Brain microvascular endothelial cell (primary cell): ENCODE data around the gene TENM3.

Source experiments
- DNase-seq: peaks from one replicate; pipeline ENCODE4 v3.0.0-alpha.2; 2020
- H3K27ac ChIP-seq: fragments of 250-450 bp; sonication (Bioruptor Pico); 2 replicates; pipeline ENCODE4 v1.5.1; 2020; ENCODE audit warnings: mild to moderate bottlenecking, moderate library complexity
- H3K27me3 ChIP-seq: fragments of 250-450 bp; sonication (Bioruptor Pico); replicated peaks from 2 replicates; pipeline ENCODE4 v1.5.1; 2020; ENCODE audit warnings: mild to moderate bottlenecking
- H3K36me3 ChIP-seq: fragments of 250-450 bp; sonication (Bioruptor Pico); replicated peaks from 2 replicates; pipeline ENCODE4 v1.5.1; 2020; ENCODE audit warnings: mild to moderate bottlenecking
- H3K4me3 ChIP-seq: 2 replicates; pipeline ENCODE4 v1.5.1; 2011; ENCODE audit warnings: low read depth, mild to moderate bottlenecking, control low read depth, low read length, moderate library complexity
- in situ Hi-C: cut with HindIII; loops from 2 replicates; pipeline ENCODE4 v1.10.0; 2017; ENCODE audit warnings: low sequenced_read_pairs, low pct_ligation_motif_present
- TF ChIP-seq, protein P1 (sequence below): IDR thresholded peaks from 2 replicates; pipeline ENCODE4 v1.5.1; 2011; ENCODE audit warnings: low read depth, mild to moderate bottlenecking, moderate library complexity, low read length, control low read depth, inconsistent platforms; ENCODE audit errors: missing control alignments

Gene TENM3

DNA sequence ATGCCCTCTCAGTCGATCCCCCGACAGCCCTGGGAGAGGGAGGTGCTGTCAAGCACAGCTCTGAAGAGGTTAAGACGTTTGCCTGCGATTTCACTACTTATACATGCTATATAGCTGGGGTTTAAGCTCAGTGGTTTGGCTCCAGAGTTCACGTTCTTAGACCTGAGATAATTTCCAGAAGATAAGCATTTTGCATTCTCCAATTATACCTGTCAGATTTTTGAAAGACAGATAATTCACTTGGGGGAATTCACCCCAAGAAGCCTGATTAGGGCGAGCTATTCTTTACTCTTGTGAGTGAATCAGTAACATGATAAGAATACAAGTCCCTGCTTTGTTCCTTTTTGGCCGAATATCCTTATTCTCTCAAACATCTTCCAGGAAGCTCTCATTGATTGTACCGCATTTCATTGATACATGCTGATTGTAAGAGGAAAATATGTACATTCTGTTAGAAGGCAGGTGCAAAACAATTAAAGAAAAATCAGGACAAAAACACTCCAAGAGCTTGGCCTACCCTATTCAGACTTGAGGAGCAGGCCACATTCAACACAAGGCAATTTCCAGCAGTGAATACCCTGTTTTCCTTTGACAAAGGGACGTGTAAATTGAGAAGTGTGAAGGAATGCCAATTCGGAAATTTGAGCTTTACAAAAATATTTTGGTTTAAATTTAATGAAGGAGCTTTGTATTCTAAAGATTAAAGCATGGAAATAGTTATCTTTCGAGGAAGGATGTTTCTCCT lies 30.2 kb downstream of the TENM3 start:
- TF ChIP-seq, protein P1, sequence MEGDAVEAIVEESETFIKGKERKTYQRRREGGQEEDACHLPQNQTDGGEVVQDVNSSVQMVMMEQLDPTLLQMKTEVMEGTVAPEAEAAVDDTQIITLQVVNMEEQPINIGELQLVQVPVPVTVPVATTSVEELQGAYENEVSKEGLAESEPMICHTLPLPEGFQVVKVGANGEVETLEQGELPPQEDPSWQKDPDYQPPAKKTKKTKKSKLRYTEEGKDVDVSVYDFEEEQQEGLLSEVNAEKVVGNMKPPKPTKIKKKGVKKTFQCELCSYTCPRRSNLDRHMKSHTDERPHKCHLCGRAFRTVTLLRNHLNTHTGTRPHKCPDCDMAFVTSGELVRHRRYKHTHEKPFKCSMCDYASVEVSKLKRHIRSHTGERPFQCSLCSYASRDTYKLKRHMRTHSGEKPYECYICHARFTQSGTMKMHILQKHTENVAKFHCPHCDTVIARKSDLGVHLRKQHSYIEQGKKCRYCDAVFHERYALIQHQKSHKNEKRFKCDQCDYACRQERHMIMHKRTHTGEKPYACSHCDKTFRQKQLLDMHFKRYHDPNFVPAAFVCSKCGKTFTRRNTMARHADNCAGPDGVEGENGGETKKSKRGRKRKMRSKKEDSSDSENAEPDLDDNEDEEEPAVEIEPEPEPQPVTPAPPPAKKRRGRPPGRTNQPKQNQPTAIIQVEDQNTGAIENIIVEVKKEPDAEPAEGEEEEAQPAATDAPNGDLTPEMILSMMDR = no peak
- in situ Hi-C loops = no loop called here

DNA sequence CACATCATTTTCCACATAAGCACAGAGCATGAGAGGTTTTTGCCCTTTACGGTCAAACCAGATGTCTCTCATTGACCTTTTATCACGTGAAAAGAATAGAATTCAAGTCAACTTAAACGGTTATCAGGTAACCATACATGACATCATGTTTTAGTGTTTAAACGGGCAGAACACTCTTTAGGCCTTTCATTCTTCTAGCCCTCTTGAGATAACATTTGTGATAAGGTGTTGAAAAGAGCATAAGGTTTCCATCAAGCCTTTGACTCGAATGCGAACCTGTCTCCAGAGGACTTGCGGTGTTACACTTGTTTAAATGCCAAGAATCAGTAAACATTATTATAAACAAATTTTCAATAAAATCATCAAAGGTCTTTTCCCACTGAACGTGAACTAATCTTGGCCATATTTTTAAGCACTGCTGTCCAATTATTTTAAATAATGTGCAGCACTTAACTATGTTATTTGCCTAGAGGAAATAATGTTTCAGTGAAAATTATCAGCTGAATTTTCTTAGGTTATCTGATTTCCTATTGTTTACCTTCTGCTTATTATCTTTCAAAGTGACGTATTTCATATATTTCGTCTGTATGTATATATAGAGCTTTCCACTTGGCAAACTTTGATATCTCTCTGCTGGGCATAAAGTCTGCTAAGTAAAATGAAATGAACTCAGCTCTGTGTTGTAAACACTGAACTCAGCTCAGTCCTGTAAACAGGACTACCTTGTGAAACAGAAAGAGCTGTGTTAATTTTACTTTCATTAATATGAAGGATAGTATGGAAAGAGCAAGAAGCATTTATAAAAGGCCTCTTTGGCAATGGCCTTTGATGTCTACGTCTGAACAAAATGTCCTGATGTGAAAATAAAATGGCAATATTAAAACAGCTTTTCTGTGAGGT lies 33.3 kb downstream of the TENM3 start:
- in situ Hi-C loops = no loop called here
- H3K27ac ChIP-seq = no peak overlapping the region
- H3K36me3 ChIP-seq = no peaks in the 10 kb centered on the region
- TF ChIP-seq, protein P1 = no peak
- DNase-seq = no peak
- H3K27me3 ChIP-seq = no peaks in the 10 kb centered on the region
- H3K4me3 ChIP-seq = no peak overlapping the region

More for the DNA sequence above, 30.2 kb downstream of the TENM3 start:
- Histone ChIP-seq H3K27ac (no peak overlapping the region), H3K27me3 (no peaks in the 10 kb centered on the region), H3K36me3 (no peaks in the 10 kb centered on the region), H3K4me3 (no peak overlapping the region)
- no peak for DNase-seq

DNA sequence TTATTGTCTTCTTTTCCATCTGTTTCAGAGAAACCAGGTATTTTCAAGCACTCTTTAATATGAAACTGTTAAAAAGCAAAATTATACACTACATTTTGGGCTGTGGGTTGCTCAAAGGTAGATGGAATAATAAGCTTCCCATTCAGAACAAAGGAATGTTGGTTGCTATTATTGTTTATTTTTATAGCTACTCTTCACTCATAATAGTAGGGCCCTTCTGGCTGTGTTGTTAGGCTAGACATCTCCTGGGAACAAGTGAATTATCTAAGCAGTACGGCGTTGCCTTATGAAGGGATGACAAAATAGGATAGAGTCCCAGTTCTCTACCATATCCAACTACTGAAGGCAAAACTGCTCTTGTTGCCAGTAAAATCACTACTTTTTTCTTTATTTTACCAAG lies 34.2 kb downstream of the TENM3 start:
- H3K27me3 ChIP-seq = no peaks in the 10 kb centered on the region
- in situ Hi-C loops = no loop called here
- H3K27ac ChIP-seq = no peak overlapping the region
- peak; percentile 32 for DNase-seq
- TF ChIP-seq, protein P1 = no peak
- no peaks in the 10 kb centered on the region for H3K36me3 ChIP-seq
- no peak overlapping the region for H3K4me3 ChIP-seq

DNA sequence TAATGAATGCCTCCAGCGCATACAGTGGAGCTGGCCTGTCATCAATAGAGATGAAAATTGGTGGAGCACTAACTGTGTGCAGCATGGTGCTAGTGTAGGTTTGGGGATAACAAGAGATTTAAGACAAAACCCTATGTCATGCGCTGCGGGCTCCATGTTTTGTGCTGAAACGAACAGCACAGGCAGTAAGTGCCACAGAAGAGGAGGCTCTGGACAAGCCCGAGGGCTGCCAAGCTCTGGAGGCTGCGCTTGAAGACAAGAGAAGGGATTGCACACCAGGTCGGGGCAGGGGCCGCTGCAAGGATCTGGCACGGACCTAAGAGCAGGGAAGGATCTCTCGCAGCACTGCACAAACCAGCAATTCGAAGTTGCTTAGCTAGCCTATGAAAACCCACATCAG lies 35.5 kb downstream of the TENM3 start:
- Histone ChIP-seq H3K27ac (no peak overlapping the region), H3K4me3 (no peak overlapping the region), H3K36me3 (no peaks in the 10 kb centered on the region), H3K27me3 (no peaks in the 10 kb centered on the region)
- DNase-seq = no peak
- in situ Hi-C loops = no loop called here
- TF ChIP-seq, protein P1 = no peak

DNA sequence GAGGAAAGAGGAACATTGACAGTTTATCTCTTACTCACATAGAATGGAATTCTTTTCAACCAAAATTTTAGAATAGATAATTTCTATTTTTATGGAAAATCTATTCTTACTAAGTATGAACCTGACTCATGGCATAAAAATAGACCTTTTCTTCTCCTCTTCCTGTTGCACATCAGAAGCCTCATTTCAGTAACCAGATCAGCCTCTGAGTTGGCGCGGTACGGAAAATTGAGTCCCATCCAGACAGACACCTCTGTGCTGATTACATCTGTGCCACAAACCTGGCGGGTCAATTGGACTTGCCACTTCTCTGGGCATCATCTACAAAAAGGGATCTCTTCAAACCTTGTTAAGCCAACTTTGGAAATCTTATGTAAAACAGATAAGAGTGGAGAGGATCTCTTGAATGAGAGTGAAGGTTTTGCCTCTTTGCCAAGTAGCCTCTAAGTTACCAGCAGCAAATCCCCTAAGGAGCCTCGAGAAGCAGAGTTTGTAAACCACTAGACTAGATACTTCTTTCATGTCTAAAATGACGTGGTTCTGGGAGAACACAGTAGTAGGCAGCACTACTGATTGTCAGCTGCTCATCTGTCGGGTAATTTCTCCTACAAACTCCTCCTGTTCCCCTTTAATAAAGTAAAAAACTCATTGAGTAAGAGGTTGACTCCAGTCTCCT lies 37.4 kb downstream of the TENM3 start:
- in situ Hi-C loops = no loop called here
- Histone ChIP-seq H3K27ac (peak overlapping the region; percentile 55), H3K36me3 (no peaks in the 10 kb centered on the region), H3K4me3 (no peak overlapping the region), H3K27me3 (no peaks in the 10 kb centered on the region)
- DNase-seq = peak; percentile 44
- TF ChIP-seq, protein P1 = no peak
